Neural cell (in vitro differentiated cells): Measurements from ENCODE around the gene SSBP2. TPM values are rescaled to one million over a fixed set of nuclear protein-coding genes. Genes with fewer than 3 reads are reported as not detected.

Experiments
- H2AFZ ChIP-seq: fragments of 200-600, 300-800 bp; sonication (generic), shearing (Covaris generic); 2 replicates; pipeline ENCODE4 v1.6.0; 2014; ENCODE audit warnings: low read depth, mild to moderate bottlenecking, antibody characterized with exemption, low read length, moderate library complexity
- H3F3A ChIP-seq: fragments of 200-600 bp; shearing (Covaris generic); 2 replicates; pipeline ENCODE4 v1.6.1; 2016; ENCODE audit warnings: mild to moderate bottlenecking, moderate library complexity, mixed read lengths, antibody characterized with exemption, low read length; ENCODE audit not compliant: insufficient read depth, poor library complexity, severe bottlenecking
- H3K27ac ChIP-seq: fragments of 200-600, 300-800 bp; sonication (generic), shearing (Covaris generic); 2 replicates; pipeline ENCODE4 v1.5.1; 2014; ENCODE audit warnings: mild to moderate bottlenecking, low read length, moderate library complexity
- H3K27me3 ChIP-seq: fragments of 300-800, 200-600 bp; sonication (generic), shearing (Covaris generic); 2 replicates; pipeline ENCODE4 v1.6.0; 2014; ENCODE audit warnings: mild to moderate bottlenecking, low read depth, low read length, moderate library complexity; ENCODE audit not compliant: insufficient read depth
- H3K36me3 ChIP-seq: fragments of 300-800, 200-600 bp; sonication (generic), shearing (Covaris generic); 2 replicates; pipeline ENCODE4 v1.5.1; 2014; ENCODE audit warnings: mild to moderate bottlenecking, antibody characterized with exemption, low read length, moderate library complexity; ENCODE audit not compliant: insufficient read depth
- H3K4me2 ChIP-seq: fragments of 300-800, 200-600 bp; sonication (generic), shearing (Covaris generic); 2 replicates; pipeline ENCODE4 v1.6.0; 2014; ENCODE audit warnings: mild to moderate bottlenecking, low read length
- H3K4me3 ChIP-seq: fragments of 300-800, 200-600 bp; sonication (generic), shearing (Covaris generic); 2 replicates; pipeline ENCODE4 v1.5.1; 2014; ENCODE audit warnings: mild to moderate bottlenecking, low read length, moderate library complexity
- H3K79me2 ChIP-seq: fragments of 200-600 bp; shearing (Covaris generic); replicated peaks from 2 replicates; pipeline ENCODE4 v1.6.0; 2014; ENCODE audit warnings: mild to moderate bottlenecking, low read length, moderate library complexity; ENCODE audit not compliant: insufficient read depth
- H3K9ac ChIP-seq: fragments of 300-800, 200-600 bp; sonication (generic), shearing (Covaris generic); 2 replicates; pipeline ENCODE4 v1.6.1; 2016; ENCODE audit warnings: mild to moderate bottlenecking, low read length, mixed read lengths
- H3K9me2 ChIP-seq: fragments of 200-600 bp; shearing (Covaris generic); 2 replicates; pipeline ENCODE4 v1.6.1; 2016; ENCODE audit warnings: mild to moderate bottlenecking, low read length, mixed read lengths; ENCODE audit not compliant: insufficient read depth
- H3K9me3 ChIP-seq: fragments of 200-600, 300-800 bp; sonication (generic), shearing (Covaris generic); 2 replicates; pipeline ENCODE4 v1.6.1; 2016; ENCODE audit warnings: mild to moderate bottlenecking, mixed run types, low read length, moderate library complexity, mixed read lengths
- H4K20me1 ChIP-seq: fragments of 200-600 bp; shearing (Covaris generic); 2 replicates; pipeline ENCODE4 v1.6.1; 2016; ENCODE audit warnings: mild to moderate bottlenecking, mixed run types; ENCODE audit not compliant: insufficient read depth
- EP300 ChIP-seq: fragments of 450-650 bp; conservative IDR thresholded peaks from 2 replicates; pipeline ENCODE4 v1.6.1; 2014; ENCODE audit warnings: antibody characterized with exemption, mild to moderate bottlenecking, moderate library complexity; ENCODE audit not compliant: poor library complexity, severe bottlenecking
- EZH2 ChIP-seq: fragments of 200-600, 300-800 bp; shearing (Covaris generic), sonication (generic); IDR thresholded peaks from 2 replicates; pipeline ENCODE4 v1.6.1; 2014; ENCODE audit warnings: antibody characterized with exemption, low read length, borderline replicate concordance, mild to moderate bottlenecking; ENCODE audit not compliant: insufficient read depth, poor library complexity, severe bottlenecking
- MXI1 ChIP-seq: fragments of 450-650 bp; conservative IDR thresholded peaks from 2 replicates; pipeline ENCODE4 v1.6.1; 2014; ENCODE audit warnings: antibody characterized with exemption, mild to moderate bottlenecking; ENCODE audit not compliant: poor library complexity, severe bottlenecking
- POLR2AphosphoS5 ChIP-seq: IDR thresholded peaks from 2 replicates; pipeline ENCODE4 v1.6.1; 2012
- RAD21 ChIP-seq: fragments of 450-650 bp; conservative IDR thresholded peaks from 2 replicates; pipeline ENCODE4 v1.6.1; 2014; ENCODE audit warnings: antibody characterized with exemption, mild to moderate bottlenecking, moderate library complexity
- SMC3 ChIP-seq: fragments of 450-650 bp; conservative IDR thresholded peaks from 2 replicates; pipeline ENCODE4 v1.6.1; 2014; ENCODE audit warnings: antibody characterized with exemption, mild to moderate bottlenecking, moderate library complexity; ENCODE audit not compliant: poor library complexity
- TAF1 ChIP-seq: IDR thresholded peaks from 2 replicates; pipeline ENCODE4 v1.6.1; 2012; ENCODE audit warnings: low read depth
- polyA plus RNA-seq: library from polyadenylated mRNA; depleted of rRNA; stranded (reverse); fragments of >200 nt; gene quantifications from 2 replicates; pipeline ENCODE4 v1.2.3, GENCODE V29; 2014
- TF ChIP-seq, protein P1 (sequence below): IDR thresholded peaks from 2 replicates; pipeline ENCODE4 v1.6.1; 2012; ENCODE audit warnings: borderline replicate concordance
- TF ChIP-seq, protein P2 (sequence below): fragments of 450-650 bp; IDR thresholded peaks from 2 replicates; pipeline ENCODE4 v1.5.1; 2014; ENCODE audit warnings: antibody characterized with exemption, mild to moderate bottlenecking, moderate library complexity; ENCODE audit not compliant: poor library complexity, severe bottlenecking

The SSBP2 gene
- polyA plus RNA-seq, 1 donor from 2014 or later: 128 TPM

DNA sequence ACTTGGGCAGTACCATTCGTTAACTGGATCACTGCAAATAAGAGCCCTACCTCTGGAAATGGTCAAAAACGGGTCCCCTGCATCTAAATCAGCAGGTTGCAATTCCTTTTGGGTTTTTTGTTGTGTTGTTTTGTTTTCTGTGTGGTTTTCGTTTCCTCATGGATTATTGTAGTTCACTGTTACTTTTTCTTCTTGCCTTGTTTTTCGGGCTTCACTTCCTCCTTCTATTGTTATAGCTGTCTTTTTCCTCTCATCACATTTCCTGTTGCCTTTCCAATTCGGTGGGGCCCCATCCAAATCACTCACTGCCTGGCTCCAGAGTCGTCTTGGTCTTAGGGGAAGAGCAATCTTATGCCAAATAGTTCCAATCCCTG, 8.7 kb upstream of the SSBP2 start:
- no peaks in the 10 kb centered on the region for H3K9me3 ChIP-seq
- no peaks in the 10 kb centered on the region for H3K9me2 ChIP-seq
- H2AFZ ChIP-seq: no peak overlapping the region
- no peak overlapping the region for H3K9ac ChIP-seq
- no peaks in the 10 kb centered on the region for H3K36me3 ChIP-seq
- no peaks in the 10 kb centered on the region for H4K20me1 ChIP-seq
- TF ChIP-seq TAF1: no peak
- no peak for TF ChIP-seq RAD21
- TF ChIP-seq MXI1: no peak
- no peak for TF ChIP-seq POLR2AphosphoS5
- TF ChIP-seq EP300: no peak
- no peak for TF ChIP-seq SMC3
- TF ChIP-seq, protein P1, sequence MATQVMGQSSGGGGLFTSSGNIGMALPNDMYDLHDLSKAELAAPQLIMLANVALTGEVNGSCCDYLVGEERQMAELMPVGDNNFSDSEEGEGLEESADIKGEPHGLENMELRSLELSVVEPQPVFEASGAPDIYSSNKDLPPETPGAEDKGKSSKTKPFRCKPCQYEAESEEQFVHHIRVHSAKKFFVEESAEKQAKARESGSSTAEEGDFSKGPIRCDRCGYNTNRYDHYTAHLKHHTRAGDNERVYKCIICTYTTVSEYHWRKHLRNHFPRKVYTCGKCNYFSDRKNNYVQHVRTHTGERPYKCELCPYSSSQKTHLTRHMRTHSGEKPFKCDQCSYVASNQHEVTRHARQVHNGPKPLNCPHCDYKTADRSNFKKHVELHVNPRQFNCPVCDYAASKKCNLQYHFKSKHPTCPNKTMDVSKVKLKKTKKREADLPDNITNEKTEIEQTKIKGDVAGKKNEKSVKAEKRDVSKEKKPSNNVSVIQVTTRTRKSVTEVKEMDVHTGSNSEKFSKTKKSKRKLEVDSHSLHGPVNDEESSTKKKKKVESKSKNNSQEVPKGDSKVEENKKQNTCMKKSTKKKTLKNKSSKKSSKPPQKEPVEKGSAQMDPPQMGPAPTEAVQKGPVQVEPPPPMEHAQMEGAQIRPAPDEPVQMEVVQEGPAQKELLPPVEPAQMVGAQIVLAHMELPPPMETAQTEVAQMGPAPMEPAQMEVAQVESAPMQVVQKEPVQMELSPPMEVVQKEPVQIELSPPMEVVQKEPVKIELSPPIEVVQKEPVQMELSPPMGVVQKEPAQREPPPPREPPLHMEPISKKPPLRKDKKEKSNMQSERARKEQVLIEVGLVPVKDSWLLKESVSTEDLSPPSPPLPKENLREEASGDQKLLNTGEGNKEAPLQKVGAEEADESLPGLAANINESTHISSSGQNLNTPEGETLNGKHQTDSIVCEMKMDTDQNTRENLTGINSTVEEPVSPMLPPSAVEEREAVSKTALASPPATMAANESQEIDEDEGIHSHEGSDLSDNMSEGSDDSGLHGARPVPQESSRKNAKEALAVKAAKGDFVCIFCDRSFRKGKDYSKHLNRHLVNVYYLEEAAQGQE: no peak
- TF ChIP-seq, protein P2, sequence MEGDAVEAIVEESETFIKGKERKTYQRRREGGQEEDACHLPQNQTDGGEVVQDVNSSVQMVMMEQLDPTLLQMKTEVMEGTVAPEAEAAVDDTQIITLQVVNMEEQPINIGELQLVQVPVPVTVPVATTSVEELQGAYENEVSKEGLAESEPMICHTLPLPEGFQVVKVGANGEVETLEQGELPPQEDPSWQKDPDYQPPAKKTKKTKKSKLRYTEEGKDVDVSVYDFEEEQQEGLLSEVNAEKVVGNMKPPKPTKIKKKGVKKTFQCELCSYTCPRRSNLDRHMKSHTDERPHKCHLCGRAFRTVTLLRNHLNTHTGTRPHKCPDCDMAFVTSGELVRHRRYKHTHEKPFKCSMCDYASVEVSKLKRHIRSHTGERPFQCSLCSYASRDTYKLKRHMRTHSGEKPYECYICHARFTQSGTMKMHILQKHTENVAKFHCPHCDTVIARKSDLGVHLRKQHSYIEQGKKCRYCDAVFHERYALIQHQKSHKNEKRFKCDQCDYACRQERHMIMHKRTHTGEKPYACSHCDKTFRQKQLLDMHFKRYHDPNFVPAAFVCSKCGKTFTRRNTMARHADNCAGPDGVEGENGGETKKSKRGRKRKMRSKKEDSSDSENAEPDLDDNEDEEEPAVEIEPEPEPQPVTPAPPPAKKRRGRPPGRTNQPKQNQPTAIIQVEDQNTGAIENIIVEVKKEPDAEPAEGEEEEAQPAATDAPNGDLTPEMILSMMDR: no peak
- TF ChIP-seq EZH2: no peak
- H3K27ac ChIP-seq: no peak overlapping the region
- H3K4me3 ChIP-seq: no peak overlapping the region
- H3F3A ChIP-seq: no peaks in the 10 kb centered on the region
- no peak overlapping the region for H3K4me2 ChIP-seq
- no peaks in the 10 kb centered on the region for H3K27me3 ChIP-seq
- H3K79me2 ChIP-seq: no peaks in the 10 kb centered on the region

DNA sequence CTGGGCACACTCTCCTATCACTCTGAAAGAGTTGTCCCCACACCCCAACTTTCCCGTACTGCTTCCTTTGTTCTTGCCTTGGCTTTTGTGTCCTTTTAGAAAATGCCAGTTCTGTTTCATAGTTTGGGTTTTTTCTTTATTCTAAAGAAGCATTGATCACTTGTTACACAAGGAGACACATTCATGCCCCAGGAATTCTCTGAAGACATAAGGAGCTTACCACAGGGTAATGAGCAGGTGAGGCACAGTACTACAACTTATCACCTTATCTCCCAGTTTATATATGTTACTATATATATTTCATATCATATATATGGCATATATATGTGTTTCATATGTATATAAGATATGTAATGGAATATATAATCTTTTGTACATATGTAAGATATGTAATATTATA, 6.5 kb upstream of the SSBP2 start:
- Histone ChIP-seq H2AFZ (no peak overlapping the region), H3K4me3 (no peak overlapping the region), H3K79me2 (no peaks in the 10 kb centered on the region), H3K4me2 (no peak overlapping the region), H3K9me2 (no peaks in the 10 kb centered on the region), H3K9ac (no peak overlapping the region), H4K20me1 (no peaks in the 10 kb centered on the region), H3K27ac (no peak overlapping the region), H3K9me3 (no peaks in the 10 kb centered on the region), H3K27me3 (no peaks in the 10 kb centered on the region), H3K36me3 (no peaks in the 10 kb centered on the region), H3F3A (no peaks in the 10 kb centered on the region)
- TF ChIP-seq EP300 (no peak), MXI1 (no peak), RAD21 (no peak), POLR2AphosphoS5 (no peak)
- TF ChIP-seq, protein P2: no peak
